ENCODE data around the gene PRKCH. TPM values are rescaled to one million over a fixed set of nuclear protein-coding genes. Genes with fewer than 3 reads are reported as not detected.

The PRKCH gene
- total RNA-seq, 2 donors from 2014 or later, result 27.6 to 33.9 TPM

GRCh38 chr14:61368781-61369453 lies 47.5 kb downstream of the PRKCH start:
- Histone ChIP-seq H3K27me3 (replicated peaks; ENCODE audit: insufficient read depth) (no peaks in the 10 kb centered on the region), H3K4me1 (replicated peaks) (no peaks in the 10 kb centered on the region), H3K27ac (no peak overlapping the region), H3K9me3 (no peaks in the 10 kb centered on the region), H3K36me3 (no peaks in the 10 kb centered on the region), H3K4me3 (no peak overlapping the region)
- TF ChIP-seq, protein P1, sequence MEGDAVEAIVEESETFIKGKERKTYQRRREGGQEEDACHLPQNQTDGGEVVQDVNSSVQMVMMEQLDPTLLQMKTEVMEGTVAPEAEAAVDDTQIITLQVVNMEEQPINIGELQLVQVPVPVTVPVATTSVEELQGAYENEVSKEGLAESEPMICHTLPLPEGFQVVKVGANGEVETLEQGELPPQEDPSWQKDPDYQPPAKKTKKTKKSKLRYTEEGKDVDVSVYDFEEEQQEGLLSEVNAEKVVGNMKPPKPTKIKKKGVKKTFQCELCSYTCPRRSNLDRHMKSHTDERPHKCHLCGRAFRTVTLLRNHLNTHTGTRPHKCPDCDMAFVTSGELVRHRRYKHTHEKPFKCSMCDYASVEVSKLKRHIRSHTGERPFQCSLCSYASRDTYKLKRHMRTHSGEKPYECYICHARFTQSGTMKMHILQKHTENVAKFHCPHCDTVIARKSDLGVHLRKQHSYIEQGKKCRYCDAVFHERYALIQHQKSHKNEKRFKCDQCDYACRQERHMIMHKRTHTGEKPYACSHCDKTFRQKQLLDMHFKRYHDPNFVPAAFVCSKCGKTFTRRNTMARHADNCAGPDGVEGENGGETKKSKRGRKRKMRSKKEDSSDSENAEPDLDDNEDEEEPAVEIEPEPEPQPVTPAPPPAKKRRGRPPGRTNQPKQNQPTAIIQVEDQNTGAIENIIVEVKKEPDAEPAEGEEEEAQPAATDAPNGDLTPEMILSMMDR (IDR thresholded peaks at IDR 0.05), result no peak
- TF ChIP-seq POLR2AphosphoS5 (IDR thresholded peaks at IDR 0.05) (no peak), POLR2A (IDR thresholded peaks at IDR 0.05) (no peak)
- WGBS, result 64% methylated on average over 3 of the region's 3 CpGs
- intact Hi-C loops (cut with DNase I), result no loop called here
- no peak for DNase-seq (ENCODE audit: low spot score)

GRCh38 chr14:61369454-61369810 lies 48.1 kb downstream of the PRKCH start:
- WGBS, result 94% methylated on average over 3 of the region's 3 CpGs
- Histone ChIP-seq H3K36me3 (no peaks in the 10 kb centered on the region), H3K27ac (no peak overlapping the region), H3K9me3 (no peaks in the 10 kb centered on the region), H3K4me3 (no peak overlapping the region), H3K4me1 (replicated peaks) (no peaks in the 10 kb centered on the region), H3K27me3 (replicated peaks; ENCODE audit: insufficient read depth) (no peaks in the 10 kb centered on the region)
- no peak for DNase-seq (ENCODE audit: low spot score)
- intact Hi-C loops (cut with DNase I), result no loop called here
- TF ChIP-seq, protein P1 (IDR thresholded peaks at IDR 0.05), result no peak
- no peak for TF ChIP-seq POLR2A (IDR thresholded peaks at IDR 0.05)
- TF ChIP-seq POLR2AphosphoS5 (IDR thresholded peaks at IDR 0.05), result no peak

DNA sequence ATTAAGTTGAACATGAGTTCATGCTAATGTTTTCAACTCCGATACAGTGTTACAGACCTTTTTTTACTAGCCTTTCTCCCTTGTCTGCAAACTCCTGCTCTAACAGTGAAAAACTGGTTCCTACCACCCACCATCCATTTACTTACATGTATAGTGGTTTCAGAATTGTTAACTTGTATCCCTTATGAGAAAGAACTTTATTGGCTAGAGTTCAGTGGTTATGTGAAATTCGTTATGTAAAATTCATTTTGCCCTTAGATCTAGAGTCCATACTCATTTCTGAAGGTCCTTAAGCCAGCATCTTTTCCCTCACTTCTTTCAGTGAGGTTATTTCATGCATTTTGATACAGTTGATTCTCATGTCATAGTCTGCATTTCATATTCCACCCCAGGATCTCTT lies 51.0 kb downstream of the PRKCH start:
- no peak for DNase-seq (ENCODE audit: low spot score)
- no peaks in the 10 kb centered on the region for H3K36me3 ChIP-seq
- no peaks in the 10 kb centered on the region for H3K9me3 ChIP-seq
- no peaks in the 10 kb centered on the region for H3K27me3 ChIP-seq (replicated peaks; ENCODE audit: insufficient read depth)
- no peak overlapping the region for H3K27ac ChIP-seq
- no peak overlapping the region for H3K4me3 ChIP-seq
- no peak for TF ChIP-seq POLR2AphosphoS5 (IDR thresholded peaks at IDR 0.05)
- no peak for TF ChIP-seq POLR2A (IDR thresholded peaks at IDR 0.05)
- TF ChIP-seq, protein P1 (IDR thresholded peaks at IDR 0.05), result no peak
- no peaks in the 10 kb centered on the region for H3K4me1 ChIP-seq (replicated peaks)
- 94% methylated on average over 2 of the region's 2 CpGs for WGBS
- intact Hi-C loops (cut with DNase I), result no loop called here

- DNase-seq (ENCODE audit: low spot score), result no peak
- WGBS, result 96% methylated on average over 3 of the region's 3 CpGs
- Histone ChIP-seq H3K27ac (no peak overlapping the region), H3K36me3 (no peaks in the 10 kb centered on the region), H3K9me3 (no peaks in the 10 kb centered on the region), H3K4me3 (no peak overlapping the region), H3K4me1 (replicated peaks) (no peaks in the 10 kb centered on the region), H3K27me3 (replicated peaks; ENCODE audit: insufficient read depth) (no peaks in the 10 kb centered on the region)
- intact Hi-C loops (cut with DNase I), result no loop called here
- TF ChIP-seq, protein P1 (IDR thresholded peaks at IDR 0.05), result no peak
- TF ChIP-seq POLR2AphosphoS5 (IDR thresholded peaks at IDR 0.05), result no peak
- no peak for TF ChIP-seq POLR2A (IDR thresholded peaks at IDR 0.05)
Measured at GRCh38 chr14:61372842-61373555, 51.6 kb downstream of the PRKCH start.

DNA sequence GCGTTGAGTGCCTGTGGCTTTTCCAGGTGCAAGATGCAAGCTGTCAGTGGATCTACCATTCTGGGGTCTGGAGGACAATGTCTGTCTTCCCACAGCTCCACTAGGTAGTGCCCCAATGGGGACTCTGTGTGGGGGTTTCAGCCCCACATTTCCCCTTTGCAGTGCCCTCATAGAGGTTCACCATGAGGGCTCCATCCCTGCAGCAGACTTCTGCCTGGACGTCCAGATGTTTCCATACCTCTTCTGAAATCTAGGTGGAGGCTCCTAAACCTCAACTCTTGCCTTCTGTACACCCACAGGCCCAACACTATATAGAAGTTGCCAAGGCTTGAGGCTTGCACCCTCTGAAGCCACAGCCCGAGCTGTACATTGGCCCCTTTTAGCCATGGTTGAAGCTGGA lies 52.9 kb downstream of the PRKCH start:
- 97% methylated on average over 3 of the region's 3 CpGs for WGBS
- no peaks in the 10 kb centered on the region for H3K27me3 ChIP-seq (replicated peaks; ENCODE audit: insufficient read depth)
- no peaks in the 10 kb centered on the region for H3K36me3 ChIP-seq

More for the DNA sequence above, 52.9 kb downstream of the PRKCH start:
- Histone ChIP-seq H3K9me3 (no peaks in the 10 kb centered on the region), H3K4me1 (replicated peaks) (no peaks in the 10 kb centered on the region), H3K4me3 (no peak overlapping the region), H3K27ac (no peak overlapping the region)
- DNase-seq (ENCODE audit: low spot score), result no peak
- intact Hi-C loops (cut with DNase I), result no loop called here
- TF ChIP-seq, protein P1 (IDR thresholded peaks at IDR 0.05), result no peak
- TF ChIP-seq POLR2AphosphoS5 (IDR thresholded peaks at IDR 0.05) (no peak), POLR2A (IDR thresholded peaks at IDR 0.05) (no peak)
